Endothelial cell (in vitro differentiated cells): Measurements from ENCODE around the gene OGFR. TPM values are rescaled to one million over a fixed set of nuclear protein-coding genes. Genes with fewer than 3 reads are reported as not detected.
A peak's percentile ranks its signal among the peaks of the same experiment; 100 is the strongest.

ENCODE experiments used
- DNase-seq: peaks from one replicate; pipeline ENCODE4 v3.0.0; 2021; ENCODE audit warnings: low spot score
- H3K27ac Mint-ChIP-seq: one replicate; pipeline ENCODE4 v1.8.0; 2021; ENCODE audit warnings: mixed read lengths, inconsistent platforms; ENCODE audit not compliant: unreplicated experiment
- H3K27me3 Mint-ChIP-seq: one replicate; pipeline ENCODE4 v1.8.0; 2021; ENCODE audit warnings: mild to moderate bottlenecking, moderate library complexity, mixed read lengths, inconsistent platforms; ENCODE audit not compliant: unreplicated experiment
- H3K36me3 Mint-ChIP-seq: one replicate; pipeline ENCODE4 v1.8.0; 2021; ENCODE audit warnings: mild to moderate bottlenecking, low read depth, mixed read lengths, inconsistent platforms; ENCODE audit not compliant: unreplicated experiment
- H3K4me1 Mint-ChIP-seq: one replicate; pipeline ENCODE4 v1.8.0; 2021; ENCODE audit warnings: mild to moderate bottlenecking, mixed read lengths, inconsistent platforms; ENCODE audit not compliant: unreplicated experiment
- H3K4me3 Mint-ChIP-seq: one replicate; pipeline ENCODE4 v1.8.0; 2021; ENCODE audit warnings: mild to moderate bottlenecking, mixed read lengths, inconsistent platforms; ENCODE audit not compliant: unreplicated experiment
- H3K9me3 Mint-ChIP-seq: one replicate; pipeline ENCODE4 v1.8.0; 2021; ENCODE audit warnings: mixed read lengths, inconsistent platforms; ENCODE audit not compliant: unreplicated experiment
- CTCF ChIP-seq: fragments of 200-600 bp; sonication (generic); IDR thresholded peaks from one replicate; pipeline ENCODE4 v1.5.0; 2021; ENCODE audit warnings: antibody characterized with exemption; ENCODE audit not compliant: unreplicated experiment
- total RNA-seq: library from RNA; stranded (reverse); fragmentation: NEBNext Ultra II Directional; extraction: Animal tissue kit (Norgen Biotek cat#: 25700); gene quantifications from one replicate; pipeline ENCODE4 v1.2.1, GENCODE V29; 2021; ENCODE audit not compliant: unreplicated experiment

Gene OGFR
- total RNA-seq, 1 donor from 2014 or later: 27.6 TPM

- peak overlapping the region; percentile 92 for H3K4me3 Mint-ChIP-seq
- TF ChIP-seq CTCF: no peak
- no peak for DNase-seq
- H3K27me3 Mint-ChIP-seq: peaks cover 17% of the 10 kb centered on the region
- H3K4me1 Mint-ChIP-seq: no peaks in the 10 kb centered on the region
- H3K27ac Mint-ChIP-seq: no peak overlapping the region
- peaks cover 11% of the 10 kb centered on the region for H3K36me3 Mint-ChIP-seq
- no peaks in the 10 kb centered on the region for H3K9me3 Mint-ChIP-seq
These were observed 511 bp upstream of the OGFR start for GRCh38 chr20:62804021-62804626.

GRCh38 chr20:62805155-62805710, 598 bp downstream of the OGFR start:
- DNase-seq: no peak
- no peak for TF ChIP-seq CTCF
- Mint-ChIP-seq H3K27ac (no peak overlapping the region), H3K4me1 (no peaks in the 10 kb centered on the region), H3K4me3 (peak overlapping the region; percentile 80), H3K36me3 (peaks cover 7% of the 10 kb centered on the region), H3K27me3 (peaks cover 17% of the 10 kb centered on the region), H3K9me3 (no peaks in the 10 kb centered on the region)

- no peaks in the 10 kb centered on the region for H3K4me1 Mint-ChIP-seq
- peaks cover 7% of the 10 kb centered on the region for H3K36me3 Mint-ChIP-seq
- peak overlapping the region; percentile 81 for H3K4me3 Mint-ChIP-seq
- no peak for DNase-seq
- no peak for TF ChIP-seq CTCF
- peaks cover 17% of the 10 kb centered on the region for H3K27me3 Mint-ChIP-seq
- H3K9me3 Mint-ChIP-seq: no peaks in the 10 kb centered on the region
- H3K27ac Mint-ChIP-seq: no peak overlapping the region
These were observed 1.2 kb downstream of the OGFR start for GRCh38 chr20:62805711-62806382.

GRCh38 chr20:62806383-62807050, 1.9 kb downstream of the OGFR start:
- peak overlapping the region; percentile 81 for H3K4me3 Mint-ChIP-seq
- no peak for TF ChIP-seq CTCF
- no peak for DNase-seq
- peaks cover 17% of the 10 kb centered on the region for H3K27me3 Mint-ChIP-seq
- H3K36me3 Mint-ChIP-seq: peaks cover 6% of the 10 kb centered on the region
- no peaks in the 10 kb centered on the region for H3K4me1 Mint-ChIP-seq
- peak overlapping the region; percentile 70 for H3K27ac Mint-ChIP-seq
- no peaks in the 10 kb centered on the region for H3K9me3 Mint-ChIP-seq
